Suprapubic skin (tissue), 4 donors: ENCODE measurements around the gene CDH22. TPM values are rescaled to one million over a fixed set of nuclear protein-coding genes. Genes with fewer than 3 reads are reported as not detected.

ENCODE experiments used
- DNase-seq, 2 donors: peaks; one replicate each; pipeline ENCODE4 v3.0.0-alpha.2; 2019; ENCODE audit warnings: low spot score in 2 of 2
- H3K27ac ChIP-seq: fragments of 200-600 bp; sonication (generic); one replicate; pipeline ENCODE4 v1.5.1; 2019
- H3K27me3 ChIP-seq: fragments of 200-600 bp; sonication (generic); one replicate; pipeline ENCODE4 v1.5.1; 2019
- H3K36me3 ChIP-seq: fragments of 200-600 bp; sonication (generic); one replicate; pipeline ENCODE4 v1.5.1; 2019
- H3K4me1 ChIP-seq: fragments of 200-600 bp; sonication (generic); one replicate; pipeline ENCODE4 v1.5.1; 2019
- H3K4me3 ChIP-seq: fragments of 200-600 bp; sonication (generic); one replicate; pipeline ENCODE4 v1.5.1; 2019; ENCODE audit warnings: mild to moderate bottlenecking
- H3K9me3 ChIP-seq: fragments of 200-600 bp; sonication (generic); one replicate; pipeline ENCODE4 v1.5.1; 2019
- EP300 ChIP-seq: sonication (generic); formaldehyde crosslinking; IDR thresholded peaks from one replicate; pipeline ENCODE4 v1.6.1; 2017; ENCODE audit warnings: antibody characterized with exemption
- POLR2A ChIP-seq, 2 donors: fragments of 450-650 bp; IDR thresholded peaks; one replicate each; pipeline ENCODE4 v1.6.1; 2017; ENCODE audit warnings: antibody characterized with exemption in 2 of 2, mild to moderate bottlenecking in 2 of 2, moderate library complexity in 2 of 2
- POLR2AphosphoS5 ChIP-seq, 3 donors: sonication (generic); formaldehyde crosslinking; IDR thresholded peaks; one replicate each; pipeline ENCODE4 v1.6.1; 2017; ENCODE audit warnings: antibody characterized with exemption in 3 of 3
- WGBS: methylation state at CpG from one replicate; pipeline ENCODE4 v1.1.5; 2018; 5-methylcytosine and 5-hydroxymethylcytosine counted together
- total RNA-seq, 4 donors: library from RNA; depleted of rRNA; stranded (reverse); fragments of >200 nt; gene quantifications; one replicate each; pipeline ENCODE4 v1.1.0, GENCODE V29; 2016
- TF ChIP-seq, protein P1 (sequence below), 2 donors: fragments of 200-600 bp in 1 of 2; fragments of 450-650 bp in 1 of 2; sonication (generic) in 1 of 2; IDR thresholded peaks; one replicate each; pipeline ENCODE4 v1.5.1; 2016 to 2019; ENCODE audit warnings: antibody characterized with exemption in 2 of 2, mild to moderate bottlenecking in 1 of 2, moderate library complexity in 1 of 2

The CDH22 gene
- total RNA-seq, 4 donors from 2014 or later: 2.6 to 5.1 (median 3.3) TPM

- no peak overlapping the region for H3K4me3 ChIP-seq
- 67% methylated on average over 9 of the region's 13 CpGs for WGBS
- peaks cover 29% of the 10 kb centered on the region for H3K27me3 ChIP-seq
- no peaks in the 10 kb centered on the region for H3K9me3 ChIP-seq
- no peak for TF ChIP-seq POLR2A (IDR thresholded peaks at IDR 0.05)
- no peak for TF ChIP-seq POLR2AphosphoS5 (IDR thresholded peaks at IDR 0.05)
- TF ChIP-seq, protein P1, sequence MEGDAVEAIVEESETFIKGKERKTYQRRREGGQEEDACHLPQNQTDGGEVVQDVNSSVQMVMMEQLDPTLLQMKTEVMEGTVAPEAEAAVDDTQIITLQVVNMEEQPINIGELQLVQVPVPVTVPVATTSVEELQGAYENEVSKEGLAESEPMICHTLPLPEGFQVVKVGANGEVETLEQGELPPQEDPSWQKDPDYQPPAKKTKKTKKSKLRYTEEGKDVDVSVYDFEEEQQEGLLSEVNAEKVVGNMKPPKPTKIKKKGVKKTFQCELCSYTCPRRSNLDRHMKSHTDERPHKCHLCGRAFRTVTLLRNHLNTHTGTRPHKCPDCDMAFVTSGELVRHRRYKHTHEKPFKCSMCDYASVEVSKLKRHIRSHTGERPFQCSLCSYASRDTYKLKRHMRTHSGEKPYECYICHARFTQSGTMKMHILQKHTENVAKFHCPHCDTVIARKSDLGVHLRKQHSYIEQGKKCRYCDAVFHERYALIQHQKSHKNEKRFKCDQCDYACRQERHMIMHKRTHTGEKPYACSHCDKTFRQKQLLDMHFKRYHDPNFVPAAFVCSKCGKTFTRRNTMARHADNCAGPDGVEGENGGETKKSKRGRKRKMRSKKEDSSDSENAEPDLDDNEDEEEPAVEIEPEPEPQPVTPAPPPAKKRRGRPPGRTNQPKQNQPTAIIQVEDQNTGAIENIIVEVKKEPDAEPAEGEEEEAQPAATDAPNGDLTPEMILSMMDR (IDR thresholded peaks at IDR 0.05): no peak
- no peak for TF ChIP-seq EP300
- no peaks in the 10 kb centered on the region for H3K4me1 ChIP-seq
- H3K27ac ChIP-seq: no peak overlapping the region
- no peak for DNase-seq
- no peaks in the 10 kb centered on the region for H3K36me3 ChIP-seq
Observed at GRCh38 chr20:46182276-46183200, 125.8 kb downstream of the CDH22 start.

DNA sequence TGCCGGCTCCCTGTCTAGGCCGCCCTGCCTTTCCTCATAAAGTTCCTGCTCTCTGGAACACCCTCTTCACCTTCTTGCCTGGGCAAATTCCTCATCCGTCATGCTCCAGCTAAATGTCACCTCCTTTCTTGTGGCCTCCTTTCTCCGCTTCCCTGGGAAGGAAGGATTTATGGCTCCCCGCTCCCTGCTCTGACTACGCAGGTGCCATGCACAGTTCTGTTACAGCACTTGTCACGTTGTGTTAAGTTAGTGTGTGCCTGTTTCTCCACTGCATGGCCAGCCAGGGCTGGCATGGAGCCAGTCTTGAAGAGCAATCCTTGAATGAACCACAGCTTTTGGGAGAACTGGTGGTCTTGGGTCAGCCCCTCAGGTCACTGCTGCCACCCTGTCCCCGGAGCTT is 128.4 kb downstream of the CDH22 start:
- no peak for DNase-seq
- no peak overlapping the region for H3K27ac ChIP-seq
- peaks cover 39% of the 10 kb centered on the region for H3K27me3 ChIP-seq
- 61% methylated on average over 8 of the region's 8 CpGs for WGBS
- H3K4me1 ChIP-seq: peaks cover under 1% of the 10 kb centered on the region
- no peaks in the 10 kb centered on the region for H3K36me3 ChIP-seq
- no peaks in the 10 kb centered on the region for H3K9me3 ChIP-seq
- TF ChIP-seq POLR2A (IDR thresholded peaks at IDR 0.05) (no peak), POLR2AphosphoS5 (IDR thresholded peaks at IDR 0.05) (no peak), EP300 (no peak)
- TF ChIP-seq, protein P1 (IDR thresholded peaks at IDR 0.05): no peak
- no peak overlapping the region for H3K4me3 ChIP-seq

DNA sequence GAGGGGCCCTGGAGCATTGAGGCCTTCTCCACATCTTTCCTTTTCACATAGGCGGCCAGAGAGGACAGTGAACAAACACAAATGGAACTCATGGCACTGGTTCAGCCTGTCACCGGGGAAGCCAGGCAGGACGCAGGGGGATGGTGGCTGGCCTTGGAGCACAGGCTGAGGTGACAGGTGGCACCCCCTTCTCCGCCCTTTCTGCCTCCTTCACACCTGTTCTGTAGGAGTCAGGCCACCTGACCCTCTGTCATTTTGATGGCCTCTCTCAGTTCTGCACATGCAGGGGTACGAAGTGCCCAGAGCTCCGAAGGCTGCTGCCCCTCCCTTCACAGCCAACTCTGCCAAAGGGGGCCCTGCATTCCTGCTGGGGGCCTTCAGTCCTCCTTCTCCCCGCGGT is 129.4 kb downstream of the CDH22 start:
- Histone ChIP-seq H3K27me3 (peaks cover 48% of the 10 kb centered on the region), H3K4me3 (no peak overlapping the region), H3K36me3 (no peaks in the 10 kb centered on the region), H3K4me1 (peaks cover 6% of the 10 kb centered on the region), H3K9me3 (no peaks in the 10 kb centered on the region), H3K27ac (no peak overlapping the region)
- no peak for DNase-seq
- TF ChIP-seq POLR2A (IDR thresholded peaks at IDR 0.05): no peak
- TF ChIP-seq, protein P1 (IDR thresholded peaks at IDR 0.05): no peak
- no peak for TF ChIP-seq POLR2AphosphoS5 (IDR thresholded peaks at IDR 0.05)
- no peak for TF ChIP-seq EP300
- WGBS: 79% methylated on average over 7 of the region's 8 CpGs

DNA sequence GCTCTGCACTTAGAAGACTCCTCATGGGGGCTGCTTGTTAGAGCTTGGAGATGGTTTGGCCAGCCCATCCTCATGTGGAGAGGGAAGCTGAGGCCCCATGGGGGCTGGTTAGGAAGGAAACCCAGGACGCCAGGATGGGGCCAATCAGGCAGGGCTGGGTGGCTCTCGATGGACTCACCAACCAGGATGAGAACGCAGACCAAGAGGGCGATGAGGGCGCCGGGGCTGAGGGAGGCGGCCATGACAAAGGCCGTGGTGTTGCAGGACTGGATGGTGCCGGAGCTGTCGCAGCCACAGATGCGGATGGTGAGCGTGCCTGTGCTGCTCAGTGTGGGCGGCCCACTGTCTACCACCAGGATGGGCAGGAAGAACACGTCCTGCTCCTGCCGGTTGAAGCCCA is 130.5 kb downstream of the CDH22 start:
- TF ChIP-seq EP300 (no peak), POLR2AphosphoS5 (IDR thresholded peaks at IDR 0.05) (no peak), POLR2A (IDR thresholded peaks at IDR 0.05) (no peak)
- TF ChIP-seq, protein P1 (IDR thresholded peaks at IDR 0.05): no peak
- WGBS: 87% methylated on average over 15 of the region's 15 CpGs
- DNase-seq: no peak

DNA sequence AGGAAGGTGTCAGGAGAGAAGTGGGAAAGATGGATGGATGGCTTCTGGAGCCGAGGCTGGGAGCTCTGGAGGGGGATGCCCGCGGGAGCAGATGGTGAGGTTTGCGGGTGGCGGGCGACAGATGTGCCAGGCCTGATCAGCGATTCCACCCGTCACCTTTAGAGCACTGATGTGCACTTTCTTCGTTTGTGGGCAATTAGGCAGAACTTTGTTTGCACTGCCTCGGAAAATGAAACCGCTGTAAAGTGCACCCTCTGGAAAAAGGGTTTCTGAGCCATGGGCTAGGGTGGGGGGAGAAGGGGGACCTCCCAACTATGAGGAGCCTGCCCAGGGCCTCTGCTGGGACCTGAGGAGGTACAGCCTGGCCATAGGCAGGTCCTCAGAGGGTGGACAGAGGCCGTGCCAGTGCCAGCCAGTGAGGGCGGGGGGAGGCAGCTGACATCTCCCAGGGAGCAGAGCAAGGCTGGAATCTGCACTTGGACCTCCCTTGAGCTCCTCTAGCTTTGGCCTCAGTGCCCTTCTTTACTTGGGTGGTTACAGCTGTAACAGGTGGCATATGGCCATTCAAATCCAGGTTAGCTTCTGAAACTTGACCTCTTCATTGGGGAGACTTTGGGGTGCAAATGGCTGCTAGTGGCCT is 131.4 kb downstream of the CDH22 start:
- Histone ChIP-seq H3K27me3 (peaks cover 61% of the 10 kb centered on the region), H3K27ac (no peak overlapping the region), H3K4me3 (no peak overlapping the region), H3K9me3 (no peaks in the 10 kb centered on the region), H3K36me3 (no peaks in the 10 kb centered on the region), H3K4me1 (peaks cover 6% of the 10 kb centered on the region)
- TF ChIP-seq EP300 (no peak), POLR2A (IDR thresholded peaks at IDR 0.05) (no peak), POLR2AphosphoS5 (IDR thresholded peaks at IDR 0.05) (no peak)
- TF ChIP-seq, protein P1 (IDR thresholded peaks at IDR 0.05): no peak
- no peak for DNase-seq
- WGBS: 80% methylated on average over 13 of the region's 13 CpGs

More for the DNA sequence above, 130.5 kb downstream of the CDH22 start:
- Histone ChIP-seq H3K36me3 (no peaks in the 10 kb centered on the region), H3K9me3 (no peaks in the 10 kb centered on the region), H3K27me3 (peaks cover 58% of the 10 kb centered on the region), H3K4me3 (no peak overlapping the region), H3K4me1 (peaks cover 6% of the 10 kb centered on the region), H3K27ac (no peak overlapping the region)
